Astrocyte of the cerebellum (primary cell): ENCODE measurements around the gene PGR.

Experiments
- DNase-seq: peaks from one replicate; pipeline ENCODE4 v3.0.0-alpha.2; 2011; ENCODE audit warnings: low read depth
- H3K4me3 ChIP-seq: 2 replicates; pipeline ENCODE4 v1.5.1; 2011; ENCODE audit warnings: mild to moderate bottlenecking, low read depth, low read length, moderate library complexity
- CTCF ChIP-seq: IDR thresholded peaks from 2 replicates; pipeline ENCODE4 v1.5.1; 2012; ENCODE audit warnings: low read length, low read depth, moderate library complexity, mild to moderate bottlenecking; ENCODE audit errors: missing control alignments
- in situ Hi-C: cut with HindIII; loops from 2 replicates; pipeline ENCODE4 v1.10.0; 2017; ENCODE audit warnings: low sequenced_read_pairs

Gene PGR

GRCh38 chr11:101009690-101010055 lies 119.9 kb downstream of the PGR start:
- in situ Hi-C loops, result no loop called here

GRCh38 chr11:101008961-101009689 lies 120.5 kb downstream of the PGR start:
- no peak for DNase-seq
- no peak overlapping the region for H3K4me3 ChIP-seq
- TF ChIP-seq CTCF, result no peak
- in situ Hi-C loops, result no loop called here

More at GRCh38 chr11:101009690-101010055, 119.9 kb downstream of the PGR start:
- no peak for DNase-seq
- TF ChIP-seq CTCF, result no peak
- no peak overlapping the region for H3K4me3 ChIP-seq

- TF ChIP-seq CTCF, result no peak
- no peak overlapping the region for H3K4me3 ChIP-seq
- in situ Hi-C loops, result no loop called here
- no peak for DNase-seq
Measured at GRCh38 chr11:101003468-101003867, 126.1 kb downstream of the PGR start.

DNA sequence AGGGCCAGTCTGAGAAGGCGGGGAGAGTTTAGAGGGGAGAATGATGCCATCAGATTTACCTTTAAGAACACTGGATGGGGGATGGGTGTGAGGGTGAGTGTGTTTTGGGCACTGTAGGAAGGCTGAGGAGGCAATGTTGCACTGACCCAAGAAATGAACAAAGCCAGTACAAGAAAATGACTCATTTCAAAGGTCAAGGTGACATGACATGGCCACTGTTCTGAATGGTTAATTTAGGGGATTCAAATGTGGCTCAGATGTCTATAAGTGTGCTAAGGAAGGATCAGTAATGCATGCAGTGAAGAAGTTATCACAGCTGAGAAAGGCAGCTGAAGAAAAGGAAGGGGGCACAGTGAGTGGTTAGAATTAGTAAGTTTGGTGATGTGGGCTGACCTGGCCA lies 129.9 kb downstream of the PGR start:
- TF ChIP-seq CTCF, result no peak
- no peak overlapping the region for H3K4me3 ChIP-seq
- DNase-seq, result no peak
- in situ Hi-C loops, result no loop called here

DNA sequence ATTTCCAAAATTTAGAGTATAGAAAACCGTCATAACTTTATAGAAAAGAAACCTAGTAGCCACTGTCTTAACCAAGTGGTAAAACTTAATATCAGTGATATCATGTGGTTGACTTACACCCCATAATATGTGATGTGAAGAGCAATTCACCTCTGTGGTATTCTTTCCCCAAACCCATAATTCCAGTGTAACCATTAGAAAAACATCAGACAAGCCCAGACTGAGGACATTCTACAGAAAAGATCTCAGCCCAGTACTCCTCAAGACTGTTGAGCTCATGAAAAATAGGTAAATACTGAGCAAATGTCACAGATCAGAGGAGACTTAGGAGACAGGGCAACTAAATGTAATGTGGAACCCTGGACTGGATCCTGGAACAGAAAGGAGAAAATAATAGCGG lies 134.6 kb downstream of the PGR start:
- DNase-seq, result no peak
- TF ChIP-seq CTCF, result no peak
- in situ Hi-C loops, result no loop called here
- H3K4me3 ChIP-seq, result no peak overlapping the region

DNA sequence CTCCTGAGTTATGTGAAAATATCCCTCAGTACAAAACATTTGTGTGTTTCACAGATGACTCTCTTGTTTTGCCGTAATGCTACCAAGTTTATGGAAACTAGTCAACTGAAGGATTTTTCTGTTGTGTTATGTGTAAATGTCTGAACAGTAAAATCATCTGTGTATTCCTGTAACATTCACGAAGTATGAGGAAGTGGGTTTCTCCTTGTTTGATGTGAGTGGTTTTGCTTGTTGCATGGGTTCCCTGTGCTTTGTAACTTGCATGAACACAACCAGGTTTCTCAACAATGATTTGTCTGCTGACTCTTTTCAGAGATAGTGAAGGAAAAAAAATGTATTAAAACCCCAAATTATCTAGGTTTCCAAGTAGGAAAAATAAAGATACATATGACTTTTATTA lies 138.1 kb downstream of the PGR start:
- no peak for DNase-seq
- in situ Hi-C loops, result no loop called here
- no peak overlapping the region for H3K4me3 ChIP-seq
- no peak for TF ChIP-seq CTCF
